Activated naive CD4-positive, alpha-beta T cell treated with anti-CD3 and anti-CD28 coated beads, Interleukin-2, amount 50 U/mL, for 16 hours (primary cell): ENCODE results near the gene BMP3.
A peak's percentile ranks its signal among the peaks of the same experiment; 100 is the strongest.

ENCODE experiments used
- DNase-seq: peaks from one replicate; pipeline ENCODE4 v3.0.0-alpha.2; 2020

Gene BMP3

DNA sequence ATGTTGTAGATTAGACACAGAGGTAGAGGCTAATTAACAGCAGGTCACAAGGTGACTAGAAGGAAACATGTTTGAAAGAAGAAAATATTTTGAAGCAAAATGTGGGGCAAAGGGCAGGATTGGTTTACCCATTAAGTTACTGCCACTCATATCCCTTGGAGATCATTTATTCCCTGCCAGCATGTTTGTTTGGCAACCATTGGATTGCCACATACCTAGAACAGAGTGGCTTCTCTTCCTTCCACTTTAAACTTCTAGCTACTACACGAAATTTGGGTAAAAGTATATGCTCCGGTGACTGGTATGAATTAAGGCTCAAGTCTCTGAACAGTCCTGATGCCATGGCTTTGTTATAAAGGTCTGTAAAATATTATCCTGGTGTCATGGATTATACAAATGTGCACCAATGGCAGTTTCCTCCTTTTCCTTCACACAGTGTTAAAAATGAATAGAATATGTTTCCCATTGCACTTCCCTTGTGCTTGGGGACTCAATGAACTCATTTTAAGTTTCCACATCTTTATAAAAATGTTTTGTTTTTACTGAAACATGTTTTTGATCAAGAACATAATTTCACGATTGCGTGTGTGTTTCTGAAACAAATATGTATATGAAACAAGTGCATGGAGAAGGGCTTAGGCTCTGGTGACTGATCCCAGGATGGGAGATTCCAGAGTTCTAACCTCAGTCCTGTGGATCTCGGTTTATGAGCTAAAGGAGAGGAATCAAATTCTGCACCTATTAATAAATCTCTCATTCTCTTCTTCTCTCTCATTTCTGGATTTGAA is 12.3 kb downstream of the BMP3 start:
- DNase-seq: no peak

DNA sequence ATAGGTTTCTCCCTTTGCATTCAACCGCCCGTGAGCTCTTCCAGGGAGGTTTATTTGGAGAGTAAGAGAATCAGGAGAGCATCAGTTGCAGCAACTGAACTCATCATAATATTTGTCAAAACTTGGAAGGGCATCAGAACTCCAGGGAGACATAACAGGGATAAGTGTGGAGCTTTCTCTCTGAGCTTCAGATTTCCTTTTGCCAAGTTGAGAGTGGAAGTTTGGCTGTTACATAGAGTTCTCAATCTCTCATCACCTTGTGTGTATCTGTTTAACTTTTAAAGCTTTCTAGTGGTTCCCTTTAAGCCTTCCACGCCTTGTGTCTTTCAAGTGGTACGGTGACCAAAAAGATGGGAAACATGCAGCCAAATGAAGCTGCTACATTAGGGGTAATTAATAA is 18.8 kb downstream of the BMP3 start:
- DNase-seq: no peak

GRCh38 chr4:81049907-81050306 is 19.4 kb downstream of the BMP3 start:
- DNase-seq: no peak

DNA sequence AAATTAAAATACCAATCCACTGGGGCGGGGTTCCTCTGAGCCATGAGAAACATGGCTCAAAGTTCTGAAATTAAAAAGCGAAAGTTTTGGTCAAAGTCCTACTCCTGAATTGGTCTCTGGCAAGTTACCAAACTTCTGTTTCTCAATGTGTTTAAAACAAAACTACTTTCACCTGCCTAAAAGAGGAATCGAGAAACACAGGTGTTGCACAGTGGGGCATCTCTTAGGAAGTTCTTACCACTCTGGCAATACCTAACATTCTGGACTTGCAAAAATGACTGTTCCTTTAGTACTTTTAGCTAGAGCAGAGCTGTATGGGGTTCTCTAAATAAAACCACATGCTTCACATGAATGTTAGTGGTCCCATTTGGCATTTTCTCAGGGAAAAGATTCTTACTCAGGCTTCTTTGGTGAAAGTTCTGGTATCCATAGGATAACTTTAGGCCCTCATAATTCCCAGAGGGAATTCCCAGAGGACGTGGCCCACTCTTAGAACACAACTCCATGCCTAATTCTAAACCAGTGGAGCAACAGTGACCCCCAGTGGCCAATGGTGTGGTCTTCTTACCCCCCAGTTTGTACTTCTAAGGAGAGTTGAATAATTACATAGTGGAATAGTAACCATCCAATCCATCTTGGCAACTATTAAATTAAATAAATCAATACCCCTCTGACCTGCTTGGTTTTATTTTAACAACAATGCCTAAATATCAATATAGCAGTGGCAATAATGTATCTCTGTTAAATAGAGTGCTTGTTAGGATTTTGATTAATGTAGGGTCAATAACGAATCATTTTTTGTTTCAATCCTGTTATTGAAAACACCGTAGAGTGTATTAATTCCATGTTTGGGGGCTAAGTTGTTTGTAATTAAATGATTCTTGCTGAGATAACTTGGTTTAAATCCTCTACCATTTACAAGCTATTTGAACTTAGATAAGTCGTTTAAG is 21.9 kb downstream of the BMP3 start:
- peak; percentile 34 for DNase-seq

DNA sequence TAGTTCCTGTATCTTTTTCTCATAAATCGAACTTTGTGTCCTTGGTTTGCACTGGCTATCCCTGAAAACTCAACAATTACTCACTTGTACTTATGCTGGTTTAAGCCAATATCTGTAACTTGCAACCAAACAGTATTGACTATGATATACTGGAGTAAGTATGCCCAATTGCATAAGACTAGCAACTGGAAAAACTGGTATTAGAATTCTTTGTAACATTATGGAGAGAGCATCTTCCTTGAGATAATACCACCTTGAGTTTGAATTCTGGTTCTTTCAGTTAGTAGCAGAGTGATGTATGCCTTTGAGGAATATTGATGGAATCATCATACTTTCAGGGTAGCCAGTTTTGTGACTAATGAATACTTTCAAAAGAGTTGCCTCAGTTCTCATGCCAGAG is 28.1 kb downstream of the BMP3 start:
- no peak for DNase-seq

- no peak for DNase-seq
Observed at GRCh38 chr4:81060587-81061343, 30.3 kb downstream of the BMP3 start.

DNA sequence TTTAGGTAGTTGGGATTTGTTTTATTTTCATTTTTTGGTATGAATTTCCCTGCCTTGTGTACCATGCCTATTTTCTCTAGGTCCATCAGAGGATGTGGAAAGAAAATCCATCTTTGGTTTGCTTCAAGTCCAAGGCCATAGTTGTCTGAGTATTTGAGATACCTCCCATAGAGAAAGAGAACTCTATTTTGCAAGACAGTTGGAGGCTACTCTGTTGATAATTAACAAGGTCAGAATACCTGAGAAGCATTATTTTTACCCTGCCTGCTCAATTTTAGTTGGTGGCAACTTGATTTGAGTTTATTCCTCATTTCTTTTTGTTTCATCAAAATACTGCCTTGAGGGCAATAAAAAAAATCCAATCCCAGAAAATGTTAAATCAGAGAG is 30.8 kb downstream of the BMP3 start:
- DNase-seq: no peak

DNA sequence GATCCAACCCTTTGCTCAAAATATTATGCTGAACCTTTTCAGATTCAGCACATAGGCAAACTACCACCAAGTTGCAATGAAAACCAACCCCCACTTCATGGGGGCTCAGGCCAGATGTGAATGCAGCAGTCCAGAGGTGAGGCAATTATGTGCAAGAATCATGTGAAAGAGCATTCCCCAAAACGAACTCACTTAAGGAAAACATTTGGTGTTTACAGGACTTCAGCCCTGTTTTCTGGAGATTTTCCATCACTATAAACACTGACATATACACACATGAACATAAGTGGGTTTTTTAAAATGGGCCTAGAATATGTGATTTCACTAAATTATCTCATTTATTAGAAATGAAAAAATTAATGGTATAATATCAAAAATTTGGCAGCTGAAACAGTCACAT is 31.5 kb downstream of the BMP3 start:
- DNase-seq: no peak

DNA sequence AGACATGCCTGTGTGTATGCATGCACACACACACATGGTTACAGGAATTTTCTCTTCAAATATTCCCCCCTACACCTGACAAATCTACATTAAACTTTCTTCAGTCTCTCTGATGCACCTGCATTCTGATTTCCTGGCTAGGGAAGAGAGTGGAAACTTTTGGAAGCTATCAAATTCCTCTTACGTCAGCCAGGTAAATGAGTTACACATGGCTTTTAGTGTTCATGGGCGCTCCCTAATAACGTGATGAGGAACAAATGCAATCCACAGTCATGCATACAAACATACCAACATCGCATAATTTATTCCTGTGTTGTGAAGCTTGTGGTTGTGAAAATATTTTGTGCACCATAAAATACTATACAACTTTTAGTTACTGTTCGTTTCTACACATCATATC is 34.9 kb downstream of the BMP3 start:
- no peak for DNase-seq

DNA sequence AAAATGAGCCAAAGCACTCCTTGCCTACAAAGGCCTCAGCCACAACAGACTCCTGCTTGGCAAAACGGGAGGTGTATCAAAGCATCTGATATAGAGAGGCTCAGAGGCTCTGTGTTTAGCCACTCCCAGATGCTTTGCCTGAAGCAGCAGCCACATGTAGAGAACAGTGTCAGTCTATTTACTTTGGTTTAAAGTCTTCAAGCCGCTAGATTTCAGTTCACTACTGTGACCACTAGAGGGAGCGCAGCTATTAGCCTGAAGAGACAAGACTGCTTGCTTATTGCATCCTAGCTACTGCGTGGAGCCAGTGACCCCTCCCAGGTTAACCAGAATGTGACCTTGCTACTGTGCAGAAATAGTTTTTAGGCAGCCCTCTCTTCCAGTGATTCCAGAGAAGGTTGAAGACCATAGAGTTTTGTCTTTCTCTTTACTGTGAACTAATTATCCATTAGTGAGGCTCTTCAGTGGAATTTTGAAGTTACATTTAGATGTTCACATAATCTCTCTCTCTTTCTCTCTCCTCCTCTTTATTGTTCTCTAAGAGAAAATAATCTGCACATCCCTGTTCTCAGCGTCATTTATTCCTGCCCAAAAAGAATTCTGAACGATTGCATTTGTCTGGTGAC is 39.3 kb downstream of the BMP3 start:
- peak; percentile 39 for DNase-seq

DNA sequence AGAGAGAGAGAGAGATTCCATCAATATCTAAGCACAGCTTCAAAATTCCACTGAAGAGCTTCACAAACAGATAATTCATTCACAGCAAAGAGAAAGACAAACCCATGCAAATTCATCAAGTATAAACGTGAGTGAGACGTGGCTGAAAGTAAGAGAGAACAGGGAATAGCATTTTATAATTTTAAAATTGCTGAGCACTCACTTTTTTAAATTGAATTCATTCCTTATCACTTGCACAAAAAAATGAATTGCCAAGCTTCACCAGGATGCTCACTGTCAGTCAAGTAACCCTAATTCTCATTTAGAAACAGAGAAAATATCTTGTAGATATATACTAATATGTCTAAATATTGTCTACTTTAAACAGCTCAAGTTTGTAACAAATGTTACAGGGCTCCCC is 40.5 kb downstream of the BMP3 start:
- no peak for DNase-seq

- no peak for DNase-seq
Observed at GRCh38 chr4:81081156-81081555, 50.6 kb downstream of the BMP3 start.

DNA sequence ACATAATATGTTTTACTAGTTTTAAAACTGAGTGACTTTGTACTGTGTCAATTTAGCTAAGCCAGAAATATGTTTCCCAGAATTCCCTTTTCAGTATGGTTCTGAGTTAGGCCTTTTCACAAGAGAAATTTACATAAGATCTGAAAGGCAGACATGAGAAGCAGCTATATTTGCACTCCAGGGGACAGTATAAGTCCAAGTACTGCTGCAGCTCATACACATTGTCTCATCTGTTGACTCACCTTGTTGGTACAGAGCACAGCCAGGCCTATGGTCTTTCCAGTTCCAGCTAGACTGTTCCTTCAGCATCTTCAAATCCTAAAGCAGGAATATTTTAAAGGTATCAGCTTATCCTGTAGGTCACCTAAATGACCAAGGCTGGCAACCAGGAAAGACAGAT is 53.5 kb downstream of the BMP3 start:
- DNase-seq: no peak

- no peak for DNase-seq
Observed at GRCh38 chr4:81084634-81085033, 54.1 kb downstream of the BMP3 start.

GRCh38 chr4:81085291-81085690 is 54.8 kb downstream of the BMP3 start:
- no peak for DNase-seq

- no peak for DNase-seq
Observed at GRCh38 chr4:81085979-81086378, 55.5 kb downstream of the BMP3 start.

DNA sequence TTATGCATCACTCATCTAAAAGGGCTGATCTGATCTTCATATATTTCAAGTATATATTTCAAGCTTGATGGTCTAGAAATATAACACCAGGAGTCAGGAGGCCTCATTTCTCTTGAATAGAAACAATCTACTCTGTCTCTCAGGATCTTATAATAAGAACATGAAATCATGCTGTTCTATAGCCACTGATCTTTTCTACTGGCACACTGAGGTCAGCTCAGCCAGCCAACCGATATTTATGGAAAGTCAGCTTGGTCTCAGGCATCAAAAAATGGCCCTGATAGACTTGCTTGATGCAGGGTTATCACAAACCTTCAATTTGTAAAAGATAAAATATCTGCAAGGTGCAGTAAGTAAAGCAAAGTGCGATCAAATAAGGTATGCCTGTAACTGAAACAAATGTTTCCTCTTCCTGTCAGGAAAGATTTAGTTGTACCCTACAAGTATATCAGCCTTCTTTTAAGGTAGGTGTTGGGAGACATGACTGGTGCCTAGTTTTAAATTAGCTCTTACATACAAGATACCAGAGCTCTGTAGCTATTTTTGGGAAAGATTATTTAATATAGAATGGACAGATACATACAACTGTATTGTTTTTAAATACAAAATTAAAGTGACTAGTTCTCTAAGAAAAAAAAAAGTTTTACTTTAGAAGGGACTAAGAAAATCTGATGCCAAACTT is 63.4 kb downstream of the BMP3 start:
- no peak for DNase-seq

GRCh38 chr4:81095389-81095788 is 64.9 kb downstream of the BMP3 start:
- DNase-seq: no peak

DNA sequence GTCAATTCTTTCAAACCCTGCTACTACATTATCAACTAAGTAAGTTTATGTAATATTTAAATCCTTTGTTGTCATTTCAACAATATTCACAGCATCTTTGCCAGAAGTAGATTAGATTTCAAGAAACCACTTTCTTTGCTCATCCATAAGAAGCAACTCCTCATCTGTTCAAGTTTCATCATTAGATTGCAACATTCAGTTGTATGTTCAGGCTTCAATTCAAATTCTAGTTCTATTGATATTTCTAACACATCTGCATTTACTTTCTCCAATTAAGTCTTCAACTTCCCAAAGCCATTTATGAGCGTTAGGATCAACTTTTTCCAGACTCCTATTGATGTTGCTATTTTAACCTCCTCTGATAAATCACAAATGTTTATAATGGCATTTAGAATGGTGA is 66.1 kb downstream of the BMP3 start:
- DNase-seq: no peak

DNA sequence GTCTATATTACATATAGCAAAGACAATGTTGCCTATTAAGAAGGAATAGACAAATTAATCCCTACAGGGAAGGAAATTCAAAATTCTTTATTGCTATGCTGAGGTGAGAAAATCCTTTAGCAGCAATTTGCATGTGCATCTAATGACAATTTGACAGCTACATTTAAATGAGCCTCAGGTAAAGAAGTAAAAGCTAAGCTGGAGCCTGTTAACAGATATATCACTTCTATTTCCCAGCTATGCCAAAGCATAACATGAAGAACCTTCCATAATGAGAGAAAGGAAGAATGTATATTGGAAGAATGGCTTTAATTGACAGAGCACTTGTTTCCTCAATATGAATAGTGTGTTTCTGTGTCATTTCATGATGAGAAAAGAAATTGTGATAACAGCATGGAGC is 71.6 kb downstream of the BMP3 start:
- no peak for DNase-seq

DNA sequence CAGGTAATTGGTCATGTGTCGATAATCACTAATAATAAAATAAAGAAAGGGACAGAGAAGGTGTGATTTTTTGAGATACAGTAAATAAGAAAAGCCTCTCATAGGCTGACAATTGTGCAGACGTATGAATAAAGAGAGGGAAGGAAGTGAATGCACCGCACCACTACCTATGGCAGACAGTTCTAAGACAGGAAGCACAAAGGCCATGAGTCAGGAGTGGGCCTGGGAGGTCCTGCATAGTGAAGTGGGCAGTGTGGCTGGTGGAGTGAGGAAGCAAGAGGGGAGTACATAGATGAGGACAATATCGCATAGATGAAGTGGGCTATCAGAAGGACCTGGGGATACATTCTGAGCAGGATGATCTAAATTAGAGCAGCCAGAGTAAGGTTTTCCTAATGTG is 75.6 kb downstream of the BMP3 start:
- no peak for DNase-seq
